HG02571 (cell line): ENCODE results near the gene AMOTL1.

Source experiments
- ATAC-seq: cut with Tn5 transposase; IDR thresholded peaks from one replicate; pipeline ENCODE4 v1.9.1; 2021; ENCODE audit warnings: mild to moderate bottlenecking, moderate library complexity; ENCODE audit not compliant: unreplicated experiment

Gene AMOTL1

DNA sequence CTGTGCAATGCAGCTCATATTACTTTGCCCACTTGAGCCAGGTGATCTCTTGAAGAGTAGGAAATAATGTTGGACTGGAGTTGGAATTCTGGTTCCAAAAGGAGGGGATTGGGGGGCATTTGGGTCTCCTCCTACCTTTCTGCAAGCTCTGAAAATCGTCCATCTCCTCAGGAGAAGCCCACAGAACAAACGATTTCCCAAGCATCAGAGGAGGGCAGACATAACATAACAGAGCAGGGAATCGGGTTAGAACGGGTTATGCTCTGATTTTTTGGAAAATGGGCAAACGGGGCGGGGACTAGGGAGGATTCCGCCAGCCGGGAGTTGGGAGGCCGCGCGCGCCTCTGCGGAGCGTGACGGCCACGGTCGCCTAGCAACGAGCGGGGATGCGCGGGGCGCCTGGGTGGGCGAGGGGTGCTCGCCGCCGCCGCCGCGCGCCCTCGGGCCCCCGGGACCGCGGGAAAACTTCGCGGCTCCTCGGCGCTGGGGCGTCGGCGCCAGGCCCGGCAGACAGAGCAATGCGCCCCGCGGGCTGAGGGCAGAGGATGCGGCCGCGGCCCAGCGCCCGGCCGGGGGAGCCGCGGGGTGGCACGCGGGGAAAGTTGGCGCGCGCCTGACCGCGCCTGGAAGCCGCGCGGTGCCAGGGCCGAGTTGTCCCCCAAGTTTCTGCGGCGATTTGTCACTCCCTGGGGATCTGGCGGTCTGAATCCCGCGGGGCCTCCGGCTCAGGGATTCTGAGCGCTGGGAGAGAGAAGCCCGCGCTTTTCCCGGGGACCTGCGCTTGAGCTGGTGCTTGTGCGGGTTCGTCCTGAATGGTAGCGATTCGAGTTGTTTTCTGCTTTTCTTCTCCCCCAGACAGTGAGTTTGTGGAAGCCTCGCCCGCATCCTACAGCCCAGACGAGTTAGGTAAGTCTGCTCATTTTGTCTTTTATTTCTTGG lies 27.8 kb upstream of the AMOTL1 start:
- no peak for ATAC-seq

DNA sequence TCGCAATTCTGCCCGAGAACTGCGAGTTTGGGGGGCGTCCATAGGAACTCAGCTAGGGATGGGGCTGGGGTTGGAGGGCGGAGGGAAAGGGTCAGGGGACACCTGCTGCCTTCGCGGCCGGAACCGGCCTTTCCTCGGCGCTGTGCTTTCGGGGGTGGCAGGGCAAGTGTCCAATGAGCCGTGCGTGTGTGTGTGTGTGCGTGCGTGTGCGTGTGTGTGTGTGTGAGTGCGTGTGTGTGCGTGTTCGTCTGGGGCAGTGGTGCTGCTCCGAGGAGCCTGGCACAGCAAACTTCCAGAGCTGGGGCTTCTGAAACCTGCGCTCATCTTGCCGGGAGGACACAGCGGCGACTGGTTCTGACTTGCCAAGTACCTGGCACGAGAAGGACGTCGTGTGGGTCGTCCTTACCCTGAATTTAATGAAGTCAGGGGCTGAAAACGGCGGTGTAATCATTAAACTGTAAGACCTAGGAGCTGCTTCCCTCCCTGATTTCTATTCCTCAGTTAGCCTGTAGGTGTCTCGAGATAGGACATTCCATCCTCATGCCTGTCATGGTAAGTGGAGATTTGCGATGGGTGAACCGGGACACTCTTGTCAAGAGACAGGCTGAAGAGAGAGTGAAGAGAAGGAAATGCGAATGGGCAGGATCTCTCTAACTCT lies 27.0 kb upstream of the AMOTL1 start:
- no peak for ATAC-seq

DNA sequence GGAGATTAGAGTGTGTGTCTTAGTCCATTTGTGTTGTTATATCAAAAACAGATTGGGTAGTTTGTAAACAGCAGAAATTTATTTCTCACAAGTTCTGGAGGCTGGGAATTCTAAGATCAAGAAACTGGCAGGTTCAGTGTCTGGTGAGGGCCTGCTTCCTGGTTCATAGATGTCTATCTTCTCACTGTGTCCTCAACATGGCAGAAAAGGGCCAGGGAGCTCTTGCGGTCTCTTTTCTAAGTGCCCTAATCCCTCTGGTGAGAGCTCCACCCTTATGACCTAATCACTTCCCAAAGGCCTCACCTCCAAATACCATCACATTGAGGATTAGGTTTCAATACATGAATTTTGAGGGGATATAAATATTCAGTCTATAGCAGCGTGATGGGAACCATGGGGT lies 25.5 kb upstream of the AMOTL1 start:
- ATAC-seq: no peak

DNA sequence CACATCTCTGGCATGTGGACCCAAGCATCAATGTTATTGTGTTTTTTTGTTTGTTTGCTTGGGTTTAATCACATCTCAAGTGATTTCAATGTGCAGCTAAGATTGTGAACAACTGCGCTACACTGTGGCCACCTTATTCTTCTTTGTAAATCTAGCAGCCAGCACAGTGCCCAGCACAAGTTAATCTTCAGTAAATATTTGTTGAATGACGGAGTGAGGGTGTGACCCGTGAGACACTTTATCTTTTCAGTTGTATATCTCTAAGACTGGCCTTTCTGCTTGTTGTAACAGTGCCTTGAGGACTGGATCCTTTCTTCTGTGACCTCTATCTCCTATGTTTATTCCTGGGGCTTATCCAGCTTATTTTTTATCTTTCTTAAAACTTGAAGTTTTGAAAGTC lies 21.4 kb upstream of the AMOTL1 start:
- no peak for ATAC-seq

DNA sequence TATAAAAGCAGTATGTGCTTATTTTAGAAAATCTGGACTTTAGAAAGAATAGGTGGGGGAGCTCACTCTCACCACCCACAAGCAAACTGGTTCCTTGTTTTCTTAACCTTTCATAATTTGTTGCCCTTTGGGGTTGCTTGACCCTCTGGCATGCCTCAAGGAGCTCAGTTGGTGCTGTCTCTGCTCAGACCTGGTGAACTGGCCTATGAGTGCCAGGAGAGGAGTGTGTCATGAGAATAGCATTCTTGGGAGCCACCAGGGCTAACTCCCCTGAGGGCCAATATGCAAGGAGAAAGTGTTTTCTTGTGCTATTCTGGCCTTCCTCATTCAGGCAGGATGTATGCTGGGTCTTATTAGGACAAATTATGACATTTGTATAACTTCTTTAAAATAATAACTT lies 21.0 kb upstream of the AMOTL1 start:
- no peak for ATAC-seq

DNA sequence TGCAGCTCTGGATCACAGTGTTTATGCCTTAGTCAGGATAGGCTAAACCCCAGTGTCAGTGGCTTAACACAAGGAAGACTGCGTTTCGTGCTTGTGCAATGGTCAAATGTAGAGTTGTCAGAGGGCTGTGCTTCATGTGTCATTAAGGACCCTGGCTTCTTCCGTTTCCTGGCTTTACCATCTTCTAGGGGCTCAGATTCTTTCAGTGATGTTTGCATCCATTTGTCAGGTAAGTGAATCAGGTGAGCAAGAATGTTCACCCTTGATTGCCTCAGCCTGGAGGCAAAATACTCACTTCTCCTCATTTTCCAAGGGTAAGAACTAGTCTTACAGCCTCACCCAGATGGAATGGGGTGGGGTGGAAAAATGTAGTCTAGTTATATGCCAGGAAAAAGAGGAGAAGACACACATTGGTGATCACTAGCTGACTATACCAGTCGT lies 20.5 kb upstream of the AMOTL1 start:
- no peak for ATAC-seq

DNA sequence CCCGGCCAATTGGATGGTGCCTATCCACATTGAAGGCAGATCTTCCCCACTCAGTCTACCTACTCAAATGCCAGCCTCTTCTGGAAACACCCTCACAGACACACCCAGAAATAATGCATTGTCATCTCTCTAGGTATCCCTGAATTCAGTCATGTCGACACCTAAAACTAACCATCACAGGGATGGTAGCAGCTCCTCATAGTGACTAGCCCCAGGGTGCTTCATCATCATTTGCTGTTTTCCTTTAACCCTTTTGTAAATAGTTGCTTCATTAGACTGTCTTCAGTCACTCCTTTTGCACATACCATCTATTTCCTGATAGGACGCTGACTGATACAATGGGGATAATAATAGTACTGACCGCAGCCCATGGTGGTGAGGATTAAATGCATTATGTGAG lies 18.8 kb upstream of the AMOTL1 start:
- no peak for ATAC-seq

DNA sequence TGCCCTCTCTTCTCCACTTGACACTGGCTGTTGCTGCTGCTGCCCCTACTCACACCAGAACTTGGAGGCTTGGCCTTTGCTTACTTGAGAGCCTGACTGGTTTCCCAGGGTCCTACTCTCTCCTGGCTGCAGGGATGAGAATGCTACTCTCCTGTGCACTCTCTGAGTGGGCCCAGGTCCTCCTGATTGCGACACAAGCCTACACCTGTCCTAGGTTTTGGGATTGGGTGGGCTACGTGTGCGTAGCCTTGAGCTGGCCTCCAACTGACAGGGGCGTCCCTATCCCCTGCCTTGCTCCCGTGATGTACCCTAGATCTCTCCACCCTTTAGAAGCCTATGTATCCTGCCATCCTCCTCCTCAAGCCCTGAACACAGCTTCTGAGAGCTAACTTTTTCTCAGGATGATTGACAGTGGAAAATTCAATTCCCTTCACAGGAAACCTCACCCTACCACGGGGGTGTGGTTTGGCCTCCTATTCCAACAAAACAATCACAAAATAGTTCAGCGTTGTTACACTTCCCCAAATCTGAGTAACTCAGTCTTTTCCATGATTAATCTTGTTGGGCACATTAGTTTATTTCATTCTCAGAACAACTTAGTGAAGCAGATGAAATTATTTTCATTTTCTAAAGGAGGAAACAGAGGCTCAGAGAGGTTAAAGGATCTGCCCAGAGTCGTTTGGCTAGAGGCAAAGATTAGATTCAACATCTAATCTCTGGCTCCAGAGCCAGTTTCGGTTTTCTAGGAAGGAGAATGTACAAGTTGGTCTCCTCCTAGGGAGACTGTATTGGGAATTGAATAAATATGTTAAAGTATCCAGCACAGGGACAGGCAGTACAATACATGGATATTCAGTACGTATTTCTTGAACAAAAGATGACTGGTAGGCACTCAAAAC lies 17.6 kb upstream of the AMOTL1 start:
- ATAC-seq: no peak

DNA sequence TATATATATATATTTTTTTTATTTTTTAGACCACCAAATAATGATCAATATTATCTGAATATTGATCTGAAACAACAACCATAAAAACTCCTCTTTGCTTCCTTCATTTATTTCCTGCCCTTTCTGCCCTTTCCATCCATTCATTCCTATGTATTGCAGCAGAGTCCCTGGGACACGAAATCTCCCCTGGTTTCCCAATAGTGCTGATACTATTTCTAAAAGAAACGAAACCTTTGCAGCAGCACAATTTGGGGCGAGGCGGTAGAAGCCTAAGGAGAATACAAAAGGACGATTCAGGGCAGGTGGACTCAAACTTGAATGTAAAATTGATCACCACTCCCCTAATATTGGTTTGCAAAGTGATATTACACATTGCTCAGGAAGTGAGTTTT lies 16.9 kb upstream of the AMOTL1 start:
- no peak for ATAC-seq

DNA sequence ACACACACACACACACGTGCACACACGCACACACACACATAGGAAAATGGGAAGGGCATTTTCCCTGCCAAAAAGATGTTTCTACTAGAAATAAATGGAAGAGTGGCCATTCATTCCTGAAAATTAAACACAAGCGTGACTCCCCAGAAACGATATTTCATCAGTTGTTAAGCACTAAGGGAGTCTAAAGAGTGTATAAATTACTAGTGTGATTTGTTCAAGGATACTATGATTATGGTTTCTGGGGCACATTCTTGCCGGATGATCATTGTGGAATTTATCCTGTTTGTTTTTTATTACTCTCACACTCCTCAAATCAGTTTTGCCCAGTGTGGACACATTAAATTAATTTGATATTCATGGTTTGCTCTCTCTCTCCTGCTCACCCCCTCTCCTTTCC lies 16.4 kb upstream of the AMOTL1 start:
- ATAC-seq: no peak

DNA sequence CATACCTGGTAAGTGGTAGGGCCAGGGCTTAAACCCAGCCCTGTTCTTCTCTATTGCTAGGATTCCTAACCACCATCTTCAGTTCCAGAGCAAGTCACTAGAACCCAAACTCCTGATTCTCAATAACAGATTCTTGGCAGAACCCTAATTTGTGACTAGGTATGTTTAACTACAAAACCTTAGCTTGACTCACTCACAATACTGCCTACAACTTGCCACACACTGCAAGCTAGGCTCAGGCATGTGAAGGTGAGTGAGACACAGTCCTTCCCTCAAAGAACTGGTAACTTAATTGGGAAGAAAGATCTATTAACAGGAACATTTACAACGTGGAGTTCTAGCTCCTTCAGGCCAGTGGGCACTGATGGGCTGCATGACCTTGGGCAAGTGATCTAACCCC lies 14.5 kb upstream of the AMOTL1 start:
- ATAC-seq: no peak

DNA sequence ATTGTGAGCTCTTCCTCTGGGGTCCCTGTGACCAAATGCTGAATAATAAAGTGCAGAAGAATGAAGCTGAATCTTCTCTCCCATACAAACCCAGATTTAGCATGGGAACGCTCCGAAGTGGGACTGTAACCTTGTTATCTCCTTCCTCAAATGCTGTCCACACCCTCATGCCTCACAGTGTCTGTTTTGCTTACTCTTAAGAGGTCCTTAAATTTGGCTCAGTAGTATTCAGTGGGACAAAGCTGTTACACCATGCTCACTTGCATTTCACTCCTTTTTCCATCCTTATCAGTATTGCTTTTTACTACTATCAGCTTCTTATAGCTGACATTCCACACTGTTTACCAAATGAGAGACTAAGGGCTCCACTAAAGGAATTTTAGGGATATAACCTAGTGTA lies 13.8 kb upstream of the AMOTL1 start:
- no peak for ATAC-seq

DNA sequence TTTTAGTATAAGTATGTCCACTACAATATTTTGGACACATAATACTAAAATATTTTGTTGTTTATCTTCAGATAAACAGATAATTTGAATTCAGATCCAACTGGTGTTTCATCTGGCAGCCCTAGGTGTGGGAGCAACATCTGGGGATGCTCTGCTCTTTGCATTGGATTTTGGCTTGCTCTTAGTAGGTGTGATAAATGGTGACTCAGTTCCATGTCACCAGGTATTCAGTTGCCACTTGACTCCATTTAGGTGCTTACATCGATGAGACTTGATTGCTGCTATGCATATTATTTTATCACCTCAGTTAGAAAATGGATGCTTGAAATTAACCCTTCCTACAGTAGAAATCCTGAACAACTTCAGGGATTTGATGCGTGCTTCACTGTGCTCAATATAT lies 13.3 kb upstream of the AMOTL1 start:
- no peak for ATAC-seq

DNA sequence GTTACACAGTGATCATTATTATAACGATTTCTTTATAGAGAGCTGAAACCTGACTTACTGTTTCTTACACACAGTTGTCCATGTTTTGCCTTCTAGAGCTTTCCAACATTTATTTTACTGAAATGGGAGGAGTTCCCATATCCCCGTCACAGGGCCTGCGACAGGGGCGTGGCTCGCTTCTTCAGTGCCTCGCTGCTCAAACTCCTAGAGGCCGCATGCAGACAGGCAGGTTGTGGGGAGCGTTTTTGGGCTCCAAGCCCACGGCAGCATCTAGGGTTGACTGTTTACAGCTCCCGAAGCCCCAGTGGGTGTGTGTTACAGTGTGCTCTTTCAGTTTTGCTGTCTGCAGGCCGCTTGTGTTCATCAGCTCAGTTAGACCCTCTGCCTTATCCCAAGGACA lies 12.7 kb upstream of the AMOTL1 start:
- ATAC-seq: no peak

DNA sequence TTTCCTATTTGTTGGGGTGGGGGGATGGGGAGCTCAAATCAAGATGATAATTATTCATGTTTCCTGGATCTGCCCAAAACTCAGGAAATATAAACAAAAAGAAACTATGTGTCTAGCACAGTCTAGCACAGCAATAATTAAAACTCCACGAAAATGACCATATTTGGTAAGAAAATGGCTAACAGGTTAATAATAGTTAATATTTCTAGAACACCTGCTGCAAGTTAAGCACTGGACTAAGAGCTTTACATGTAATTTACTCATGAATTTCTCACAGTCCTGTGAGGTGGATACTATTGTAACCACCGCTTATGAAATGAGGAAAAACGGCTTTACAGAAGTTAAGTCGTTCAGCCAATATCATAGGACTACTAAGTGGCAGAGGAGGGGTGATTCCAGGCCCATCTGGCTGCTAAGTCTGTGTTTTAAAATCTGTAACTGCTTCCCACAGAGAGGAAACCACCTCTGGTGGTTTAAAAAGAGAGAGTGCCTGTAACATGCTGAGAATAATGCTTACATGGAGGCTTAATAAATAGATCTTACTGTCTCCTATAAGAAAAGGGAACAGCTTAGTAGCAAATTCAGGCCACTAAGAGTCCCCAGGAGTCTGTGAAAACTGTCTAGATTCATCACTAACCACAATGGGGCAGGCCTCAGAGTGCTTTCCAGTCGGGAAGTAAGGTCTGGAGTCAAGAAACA lies 11.0 kb upstream of the AMOTL1 start:
- no peak for ATAC-seq

DNA sequence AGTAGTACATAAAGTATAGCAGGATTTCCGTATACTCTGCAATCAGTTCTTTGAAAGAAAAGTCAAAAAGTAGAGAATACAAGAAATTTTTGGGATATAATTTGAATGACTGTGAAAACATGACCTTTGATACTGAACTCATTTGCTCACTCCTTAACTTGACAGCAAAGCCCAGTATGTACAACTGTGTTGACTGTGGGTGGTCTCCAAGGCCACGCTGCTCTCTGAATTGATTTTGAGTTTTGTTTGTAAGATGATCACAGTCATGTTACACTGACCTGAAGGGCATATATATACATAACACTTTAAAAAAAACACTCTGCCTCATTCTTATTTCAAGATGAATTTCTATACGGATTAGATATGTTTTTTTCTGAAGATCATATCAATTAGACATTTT lies 9.5 kb upstream of the AMOTL1 start:
- ATAC-seq: no peak

DNA sequence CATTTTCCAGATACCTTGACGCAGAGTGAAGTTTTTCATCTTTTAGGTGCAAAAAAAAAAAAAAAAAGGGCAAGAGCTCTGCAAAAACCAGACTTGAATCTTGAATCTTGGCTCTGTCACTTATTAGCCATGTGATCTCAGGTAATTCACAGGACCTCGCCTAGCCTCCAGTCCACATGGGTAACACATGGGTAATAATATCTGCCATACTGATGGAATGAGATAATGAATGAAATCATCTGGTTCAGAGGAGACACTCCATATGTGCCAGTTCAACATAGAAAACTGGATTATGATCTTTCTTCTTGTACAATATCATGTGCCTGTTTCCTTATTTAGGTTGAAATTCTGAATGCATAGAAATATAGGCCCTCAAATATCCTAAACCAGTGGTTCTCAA lies 8.6 kb upstream of the AMOTL1 start:
- no peak for ATAC-seq

DNA sequence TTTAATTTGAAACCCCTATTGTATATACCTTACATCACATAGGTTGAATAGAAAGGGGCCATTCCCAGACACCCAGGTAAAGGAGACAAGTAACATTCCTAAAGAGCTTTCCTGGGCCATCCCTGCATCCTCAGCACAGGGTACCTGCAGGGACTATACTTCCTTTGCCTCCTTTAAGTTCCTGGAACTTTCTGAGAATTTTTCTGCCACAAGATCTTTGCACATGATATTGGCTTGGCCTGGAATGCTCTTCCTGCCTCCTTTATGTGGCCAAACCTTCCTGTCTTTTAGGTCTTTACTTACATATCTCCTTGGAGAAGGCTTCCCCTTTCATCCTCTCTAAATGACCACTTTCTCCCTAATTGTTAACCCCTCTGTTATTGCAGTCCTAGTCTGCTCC lies 7.9 kb upstream of the AMOTL1 start:
- ATAC-seq: no peak

DNA sequence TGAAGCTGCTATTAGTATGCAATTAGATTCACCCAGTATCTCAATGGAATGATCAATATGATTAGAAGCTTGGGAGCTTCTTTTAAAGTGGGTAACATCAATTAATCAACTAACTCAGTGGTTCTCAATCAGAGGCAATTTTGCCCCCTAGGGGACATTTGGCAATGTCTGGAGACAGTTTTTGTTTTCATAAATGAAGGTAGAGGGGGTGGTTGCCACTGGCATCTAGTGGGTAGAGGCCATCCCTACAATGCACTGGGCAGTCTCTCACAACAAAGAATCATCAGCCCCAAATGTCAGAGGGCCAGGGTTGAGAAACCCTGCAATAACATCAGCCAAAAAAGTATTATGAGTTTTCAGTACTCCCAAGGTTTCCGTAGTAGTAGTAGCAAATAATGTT lies 5.9 kb upstream of the AMOTL1 start:
- no peak for ATAC-seq

DNA sequence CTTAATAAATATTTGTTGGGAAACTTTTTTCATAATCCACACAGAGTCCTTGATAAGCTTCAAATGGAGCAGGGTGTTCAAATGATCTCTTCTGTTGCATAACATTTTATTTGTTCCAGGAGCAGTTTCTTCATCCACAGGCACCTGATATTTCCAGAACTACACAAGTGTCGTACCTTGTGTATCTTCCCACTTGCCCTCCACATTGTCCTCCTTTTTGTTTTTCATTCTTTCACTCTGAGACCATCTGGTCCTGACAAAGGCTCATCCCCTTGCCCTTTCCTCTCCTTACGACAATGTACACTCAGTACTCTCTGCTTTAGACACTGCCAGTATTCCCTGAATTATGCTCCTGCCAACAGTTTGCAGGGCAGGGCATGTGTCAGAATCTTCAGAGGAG lies 5.2 kb upstream of the AMOTL1 start:
- ATAC-seq: no peak

DNA sequence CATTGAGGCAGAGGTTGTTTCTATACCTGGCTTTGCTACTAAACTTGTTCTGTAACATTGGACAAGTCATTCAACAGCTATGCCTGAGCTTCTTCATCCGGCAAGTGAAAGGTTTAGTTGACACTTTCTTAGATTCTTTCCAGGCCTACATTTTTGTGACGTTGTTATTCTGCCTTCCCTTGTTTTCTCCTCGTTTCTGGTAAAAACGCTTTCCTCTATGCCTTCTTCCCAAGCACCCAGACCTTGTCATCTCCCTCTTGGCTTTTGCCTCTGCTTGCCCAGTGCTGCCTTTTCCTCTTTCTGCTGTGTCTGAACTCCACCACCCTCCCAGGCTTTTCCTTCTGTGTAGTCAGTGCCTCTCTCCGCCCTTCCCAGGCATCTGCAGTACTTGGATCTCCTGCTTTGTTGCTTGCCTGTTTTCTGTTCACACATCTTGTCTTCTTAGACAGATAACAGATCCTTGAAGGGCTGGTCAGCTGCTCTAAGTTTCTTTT lies 1.4 kb upstream of the AMOTL1 start:
- ATAC-seq: no peak
